ENCODE data around the gene TTC24.

TTC24 gene

GRCh38 chr1:156579472-156579871, at the start of gene TTC24:
Gene TTC24, plus strand, starts transcription at chr1:156579723. Its CDS starts 1,642 bp downstream, at chr1:156581365.
- H3K27me3 Mint-ChIP-seq = no peaks in the 10 kb centered on the region
- H3K4me3 Mint-ChIP-seq = no peak within 1 kb of the TSS

GRCh38 chr1:156530006-156530405, 49.5 kb upstream of the TTC24 start:
- no peak overlapping the region for H3K27ac Mint-ChIP-seq
- H3K36me3 Mint-ChIP-seq (ENCODE audit: low read depth) = no peaks in the 10 kb centered on the region
- no peaks in the 10 kb centered on the region for H3K27me3 Mint-ChIP-seq
- peaks cover 22% of the 10 kb centered on the region for H3K4me1 Mint-ChIP-seq (ENCODE audit: low read depth)
- no peaks in the 10 kb centered on the region for H3K9me3 Mint-ChIP-seq
- H3K4me3 Mint-ChIP-seq = no peak overlapping the region
- no peak for DNase-seq

More at GRCh38 chr1:156579472-156579871, at the start of gene TTC24:
- H3K27ac Mint-ChIP-seq = no peak within 1 kb of the TSS
- H3K36me3 Mint-ChIP-seq (ENCODE audit: low read depth) = peaks cover 11% of the 10 kb centered on the region
- no peak for DNase-seq
- peaks cover 26% of the 10 kb centered on the region for H3K4me1 Mint-ChIP-seq (ENCODE audit: low read depth)
- H3K9me3 Mint-ChIP-seq = no peaks in the 10 kb centered on the region

DNA sequence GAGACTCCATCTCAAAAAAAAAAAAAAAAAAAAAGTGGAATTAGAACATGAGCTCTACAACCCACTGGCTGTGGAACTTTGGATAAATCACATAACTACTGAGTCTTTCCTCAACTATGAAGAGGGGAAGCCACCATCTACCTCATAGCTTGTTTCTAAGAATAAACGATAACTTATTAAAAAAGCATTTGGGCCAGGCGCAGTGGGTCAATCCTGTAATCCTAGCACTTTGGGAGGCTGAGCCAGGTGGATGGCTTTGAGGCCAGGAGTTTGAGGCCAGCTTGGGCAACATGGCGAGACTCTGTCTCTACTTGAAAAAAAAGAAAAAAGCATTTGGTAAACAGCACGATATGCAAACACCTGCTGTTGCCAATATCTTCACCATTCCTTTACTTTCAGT, 47.1 kb upstream of the TTC24 start:
- H3K4me3 Mint-ChIP-seq = no peak overlapping the region
- H3K36me3 Mint-ChIP-seq (ENCODE audit: low read depth) = no peaks in the 10 kb centered on the region
- no peaks in the 10 kb centered on the region for H3K27me3 Mint-ChIP-seq
- H3K4me1 Mint-ChIP-seq (ENCODE audit: low read depth) = peaks cover 10% of the 10 kb centered on the region
- DNase-seq = no peak
- no peaks in the 10 kb centered on the region for H3K9me3 Mint-ChIP-seq
- H3K27ac Mint-ChIP-seq = no peak overlapping the region

DNA sequence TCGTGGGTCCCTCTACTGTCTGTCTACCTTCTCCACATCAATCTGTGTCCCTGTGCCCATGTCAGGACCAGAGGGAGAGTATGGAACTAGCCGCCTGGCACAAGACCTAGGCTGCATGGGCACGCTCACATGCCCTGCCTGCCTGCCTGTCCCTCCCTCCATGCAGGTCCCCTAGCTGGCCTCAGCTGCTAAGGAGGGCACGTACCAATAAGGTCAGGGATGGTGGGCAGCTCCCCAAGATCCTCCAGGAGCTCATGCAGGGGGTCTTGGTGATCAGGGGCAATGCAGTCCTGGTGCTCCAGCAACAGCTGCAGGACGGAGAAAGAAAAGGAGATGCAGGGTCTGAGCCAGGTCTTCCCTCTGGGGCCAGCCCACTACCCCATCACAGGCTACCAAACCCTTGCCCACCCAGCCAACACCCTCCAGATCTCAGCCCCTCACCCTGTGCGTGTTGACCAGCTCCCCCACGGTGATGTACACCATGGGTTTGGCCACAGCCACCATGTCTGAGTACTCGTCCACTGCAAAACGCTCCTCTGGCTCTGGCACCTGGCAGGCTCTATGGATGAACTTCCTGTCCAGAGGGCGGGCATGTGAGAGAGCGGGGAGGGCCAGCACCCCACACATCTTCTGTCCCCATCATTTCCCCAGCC, 45.8 kb upstream of the TTC24 start:
- H3K9me3 Mint-ChIP-seq = no peaks in the 10 kb centered on the region
- H3K27ac Mint-ChIP-seq = no peak overlapping the region
- H3K36me3 Mint-ChIP-seq (ENCODE audit: low read depth) = no peaks in the 10 kb centered on the region

DNA sequence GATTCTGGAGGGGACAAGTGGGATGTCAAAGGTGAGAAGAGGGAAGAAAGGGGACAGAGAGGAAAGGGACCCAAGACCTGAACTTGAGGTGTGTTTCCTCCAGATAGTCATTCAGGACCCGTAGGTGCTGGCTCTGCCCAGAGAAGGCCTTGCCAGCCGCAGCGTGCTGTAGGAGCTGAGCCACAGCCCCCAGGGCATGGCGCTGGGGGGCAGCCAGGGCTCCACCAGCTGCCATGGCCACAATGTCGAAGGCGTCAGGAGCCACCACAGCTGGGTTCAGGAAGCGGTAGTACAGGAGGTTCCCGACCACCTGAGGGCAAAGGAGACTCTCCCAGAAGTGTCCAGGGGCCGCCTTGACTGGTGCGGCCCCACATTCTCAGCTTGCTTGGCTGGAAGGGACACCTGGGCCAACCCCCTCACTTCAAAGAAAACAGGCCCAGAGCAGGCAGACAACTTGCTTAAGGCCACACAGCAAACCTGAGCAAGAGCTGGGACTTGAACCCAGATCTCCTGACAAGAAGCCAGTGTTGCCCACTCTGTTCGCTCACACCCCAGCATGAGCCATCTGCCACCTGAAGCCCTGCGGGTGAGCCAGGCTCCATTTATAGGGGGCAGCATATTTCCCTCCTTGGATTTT, 45.0 kb upstream of the TTC24 start:
- no peaks in the 10 kb centered on the region for H3K9me3 Mint-ChIP-seq
- H3K36me3 Mint-ChIP-seq (ENCODE audit: low read depth) = no peaks in the 10 kb centered on the region
- H3K27me3 Mint-ChIP-seq = no peaks in the 10 kb centered on the region
- no peaks in the 10 kb centered on the region for H3K4me1 Mint-ChIP-seq (ENCODE audit: low read depth)
- no peak for DNase-seq
- H3K4me3 Mint-ChIP-seq = no peak overlapping the region
- no peak overlapping the region for H3K27ac Mint-ChIP-seq

More for the DNA sequence above, 45.8 kb upstream of the TTC24 start:
- Mint-ChIP-seq H3K4me3 (no peak overlapping the region), H3K27me3 (no peaks in the 10 kb centered on the region), H3K4me1 (ENCODE audit: low read depth) (no peaks in the 10 kb centered on the region)
- no peak for DNase-seq

- H3K36me3 Mint-ChIP-seq (ENCODE audit: low read depth) = no peaks in the 10 kb centered on the region
Measured at GRCh38 chr1:156537027-156537426, 42.5 kb upstream of the TTC24 start.

GRCh38 chr1:156538711-156539440, 40.6 kb upstream of the TTC24 start:
- H3K9me3 Mint-ChIP-seq = no peaks in the 10 kb centered on the region
- no peaks in the 10 kb centered on the region for H3K36me3 Mint-ChIP-seq (ENCODE audit: low read depth)
- no peak for DNase-seq
- no peak overlapping the region for H3K27ac Mint-ChIP-seq
- H3K27me3 Mint-ChIP-seq = no peaks in the 10 kb centered on the region
- no peak overlapping the region for H3K4me3 Mint-ChIP-seq
- no peaks in the 10 kb centered on the region for H3K4me1 Mint-ChIP-seq (ENCODE audit: low read depth)

More at GRCh38 chr1:156537027-156537426, 42.5 kb upstream of the TTC24 start:
- Mint-ChIP-seq H3K27me3 (no peaks in the 10 kb centered on the region), H3K27ac (no peak overlapping the region), H3K9me3 (no peaks in the 10 kb centered on the region), H3K4me3 (no peak overlapping the region), H3K4me1 (ENCODE audit: low read depth) (no peaks in the 10 kb centered on the region)
- no peak for DNase-seq

DNA sequence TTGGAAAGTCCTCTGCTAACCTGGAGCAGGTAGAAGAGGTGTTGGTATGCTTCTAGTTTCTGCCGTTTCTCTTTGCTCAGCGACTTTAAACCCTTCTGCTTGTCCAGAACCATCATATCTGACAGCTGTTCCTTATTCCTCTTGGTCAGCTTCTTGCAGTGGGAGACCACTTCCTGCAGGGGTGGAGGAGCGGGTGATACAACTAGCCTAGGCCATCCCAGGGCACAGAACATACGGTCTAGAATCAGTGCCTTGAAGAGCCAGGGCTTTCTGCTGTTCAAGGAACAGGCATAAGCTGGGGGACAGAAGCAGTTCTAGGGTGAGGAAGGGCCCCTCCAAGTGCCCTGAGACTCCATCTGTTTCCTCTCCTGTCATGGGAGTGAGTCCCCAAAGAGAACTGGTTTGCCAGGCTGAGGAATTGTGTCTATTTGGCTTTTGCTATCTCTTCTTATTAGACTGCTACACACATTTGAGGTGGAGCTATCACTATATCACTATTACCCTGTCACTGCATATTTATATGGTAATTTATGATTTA, 39.6 kb upstream of the TTC24 start:
- Mint-ChIP-seq H3K4me3 (no peak overlapping the region), H3K27ac (no peak overlapping the region), H3K36me3 (ENCODE audit: low read depth) (no peaks in the 10 kb centered on the region), H3K4me1 (ENCODE audit: low read depth) (no peaks in the 10 kb centered on the region), H3K27me3 (no peaks in the 10 kb centered on the region), H3K9me3 (no peaks in the 10 kb centered on the region)
- no peak for DNase-seq

DNA sequence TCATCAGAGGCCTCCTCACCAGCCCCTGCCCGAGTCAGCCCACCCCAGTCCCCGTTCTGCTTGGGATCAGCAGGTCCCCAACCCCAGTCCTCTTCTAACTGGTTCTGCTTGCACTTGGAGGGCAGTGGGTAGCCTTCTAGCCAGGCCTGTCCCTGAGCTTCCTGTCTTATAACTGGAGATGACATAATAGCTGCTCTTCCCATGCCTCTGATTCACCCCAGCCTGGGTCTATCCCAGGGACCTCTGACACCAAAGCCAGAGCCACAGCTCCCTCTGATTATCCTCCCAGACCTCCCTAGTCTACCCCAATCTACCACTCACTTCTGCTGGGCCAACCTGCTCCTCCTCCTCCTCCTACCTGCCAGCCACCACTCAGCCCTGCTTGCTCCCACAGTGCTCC, 38.6 kb upstream of the TTC24 start:
- Mint-ChIP-seq H3K4me3 (no peak overlapping the region), H3K9me3 (no peaks in the 10 kb centered on the region), H3K36me3 (ENCODE audit: low read depth) (no peaks in the 10 kb centered on the region), H3K4me1 (ENCODE audit: low read depth) (no peaks in the 10 kb centered on the region), H3K27ac (no peak overlapping the region), H3K27me3 (no peaks in the 10 kb centered on the region)
- DNase-seq = no peak

GRCh38 chr1:156543066-156543465, 36.5 kb upstream of the TTC24 start:
- H3K27ac Mint-ChIP-seq = no peak overlapping the region
- H3K9me3 Mint-ChIP-seq = no peaks in the 10 kb centered on the region
- no peak overlapping the region for H3K4me3 Mint-ChIP-seq
- DNase-seq = no peak
- H3K4me1 Mint-ChIP-seq (ENCODE audit: low read depth) = no peaks in the 10 kb centered on the region
- no peaks in the 10 kb centered on the region for H3K27me3 Mint-ChIP-seq
- H3K36me3 Mint-ChIP-seq (ENCODE audit: low read depth) = no peaks in the 10 kb centered on the region

DNA sequence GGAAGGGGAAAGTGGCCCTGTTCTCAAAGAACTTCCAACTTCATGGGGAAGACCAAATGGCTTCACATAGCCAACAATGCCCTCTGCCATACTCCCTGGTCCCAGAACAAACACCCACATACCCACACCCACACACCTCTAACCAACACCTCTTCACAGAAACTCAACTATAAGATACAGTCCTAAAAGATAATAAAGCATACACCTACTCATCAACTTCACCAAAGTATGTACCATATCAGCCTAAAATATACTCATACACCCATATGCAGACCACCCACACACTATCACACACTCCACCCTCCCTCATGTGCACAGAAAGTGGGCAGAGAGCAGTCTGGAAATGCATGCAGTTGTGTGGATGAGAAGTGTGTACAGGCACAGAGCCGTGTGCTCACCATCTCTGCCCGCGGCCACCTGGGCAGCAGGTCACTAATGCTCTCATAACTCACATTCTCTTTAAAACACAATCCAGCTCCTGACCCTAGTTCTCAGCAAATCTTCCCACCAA, 34.9 kb upstream of the TTC24 start:
- H3K27me3 Mint-ChIP-seq = no peaks in the 10 kb centered on the region
- no peak overlapping the region for H3K4me3 Mint-ChIP-seq
- no peaks in the 10 kb centered on the region for H3K36me3 Mint-ChIP-seq (ENCODE audit: low read depth)
- no peaks in the 10 kb centered on the region for H3K4me1 Mint-ChIP-seq (ENCODE audit: low read depth)
- no peaks in the 10 kb centered on the region for H3K9me3 Mint-ChIP-seq
- H3K27ac Mint-ChIP-seq = no peak overlapping the region
- DNase-seq = no peak

- no peaks in the 10 kb centered on the region for H3K9me3 Mint-ChIP-seq
- no peaks in the 10 kb centered on the region for H3K36me3 Mint-ChIP-seq (ENCODE audit: low read depth)
- DNase-seq = no peak
- H3K4me1 Mint-ChIP-seq (ENCODE audit: low read depth) = no peaks in the 10 kb centered on the region
- H3K27ac Mint-ChIP-seq = no peak overlapping the region
- no peaks in the 10 kb centered on the region for H3K27me3 Mint-ChIP-seq
- no peak overlapping the region for H3K4me3 Mint-ChIP-seq
Measured at GRCh38 chr1:156546267-156546666, 33.3 kb upstream of the TTC24 start.

DNA sequence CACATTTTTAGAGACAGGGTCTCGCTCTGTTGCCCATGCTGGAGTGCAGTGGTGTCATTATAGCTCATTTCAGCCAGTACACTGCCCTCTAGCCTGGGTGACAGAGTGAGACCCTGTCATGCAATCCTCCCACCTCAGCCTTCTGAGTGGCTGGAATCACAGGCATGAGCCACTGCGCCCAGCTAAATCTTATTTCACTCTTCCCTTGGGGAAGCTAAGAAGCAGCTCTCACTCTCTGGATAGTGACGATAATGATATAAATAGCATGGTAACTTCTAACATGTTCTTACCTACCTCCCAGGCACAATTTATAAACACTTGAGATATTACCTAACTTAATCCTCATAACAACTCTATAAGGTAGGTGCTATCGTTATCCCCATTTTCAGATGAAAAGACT, 32.1 kb upstream of the TTC24 start:
- Mint-ChIP-seq H3K36me3 (ENCODE audit: low read depth) (no peaks in the 10 kb centered on the region), H3K9me3 (no peaks in the 10 kb centered on the region), H3K4me3 (no peak overlapping the region), H3K27ac (no peak overlapping the region), H3K27me3 (no peaks in the 10 kb centered on the region), H3K4me1 (ENCODE audit: low read depth) (peaks cover 2% of the 10 kb centered on the region)
- DNase-seq = no peak

- Mint-ChIP-seq H3K4me3 (no peak overlapping the region), H3K36me3 (ENCODE audit: low read depth) (no peaks in the 10 kb centered on the region), H3K27ac (no peak overlapping the region), H3K4me1 (ENCODE audit: low read depth) (peaks cover 2% of the 10 kb centered on the region), H3K27me3 (no peaks in the 10 kb centered on the region), H3K9me3 (no peaks in the 10 kb centered on the region)
- DNase-seq = no peak
Measured at GRCh38 chr1:156547982-156548381, 31.5 kb upstream of the TTC24 start.

DNA sequence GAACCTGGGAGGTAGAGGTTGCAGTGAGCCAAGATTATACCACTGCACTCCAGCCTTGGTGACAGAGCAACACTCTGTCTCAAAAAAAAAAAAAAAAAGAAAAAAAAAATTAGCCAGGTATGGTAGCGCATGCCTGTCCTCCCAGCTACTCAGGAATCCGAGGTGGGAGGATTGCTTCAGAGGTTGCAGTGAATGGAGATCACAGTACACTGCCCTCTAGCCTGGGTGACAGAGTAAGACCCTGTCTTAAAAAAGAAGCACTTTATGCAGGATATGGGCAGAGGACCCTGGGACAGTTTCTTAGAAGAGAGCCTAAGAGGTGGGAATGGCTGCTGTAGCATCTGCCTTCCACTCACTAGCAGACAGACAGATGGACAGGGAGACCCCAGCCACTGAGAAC, 30.1 kb upstream of the TTC24 start:
- Mint-ChIP-seq H3K4me3 (no peak overlapping the region), H3K9me3 (no peaks in the 10 kb centered on the region), H3K4me1 (ENCODE audit: low read depth) (peaks cover 5% of the 10 kb centered on the region), H3K27ac (no peak overlapping the region), H3K27me3 (no peaks in the 10 kb centered on the region), H3K36me3 (ENCODE audit: low read depth) (no peaks in the 10 kb centered on the region)
- DNase-seq = no peak

All from activated T-cell treated with anti-CD3 and anti-CD28 coated beads, Interleukin-2, amount 50 U/mL, for 24 hours (primary cell).